GM11168 (cell line): ENCODE measurements around the gene PSMA6.
"Not testable (repeated sequence)": the region's sequence is repeated elsewhere in the genome, so short reads cannot be mapped to it uniquely, and the experiment has no call there.

Experiments
- in situ Hi-C: fragments of 300-500 bp; cut with MboI; formaldehyde crosslinking; loops from one replicate; pipeline ENCODE4 v1.12.0; 2022; ENCODE audit warnings: low sequenced_read_pairs; ENCODE audit not compliant: unreplicated experiment

The PSMA6 gene

DNA sequence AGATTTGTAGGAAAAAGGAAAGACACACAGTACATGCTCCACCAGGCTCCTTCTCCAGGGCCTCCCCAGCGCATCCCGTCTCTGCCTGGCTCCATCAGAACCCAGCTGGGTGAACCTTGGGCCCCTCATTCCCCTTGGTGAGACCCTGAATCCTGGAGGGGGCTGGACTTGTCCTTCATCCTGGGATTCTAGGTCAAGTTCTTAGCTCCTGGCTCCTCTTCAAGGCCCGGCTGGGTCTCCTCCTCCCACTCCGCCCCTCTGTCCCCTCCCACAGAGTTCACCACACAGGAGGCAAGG lies 49.2 kb downstream of the PSMA6 start:
- in situ Hi-C loops = no loop called here

DNA sequence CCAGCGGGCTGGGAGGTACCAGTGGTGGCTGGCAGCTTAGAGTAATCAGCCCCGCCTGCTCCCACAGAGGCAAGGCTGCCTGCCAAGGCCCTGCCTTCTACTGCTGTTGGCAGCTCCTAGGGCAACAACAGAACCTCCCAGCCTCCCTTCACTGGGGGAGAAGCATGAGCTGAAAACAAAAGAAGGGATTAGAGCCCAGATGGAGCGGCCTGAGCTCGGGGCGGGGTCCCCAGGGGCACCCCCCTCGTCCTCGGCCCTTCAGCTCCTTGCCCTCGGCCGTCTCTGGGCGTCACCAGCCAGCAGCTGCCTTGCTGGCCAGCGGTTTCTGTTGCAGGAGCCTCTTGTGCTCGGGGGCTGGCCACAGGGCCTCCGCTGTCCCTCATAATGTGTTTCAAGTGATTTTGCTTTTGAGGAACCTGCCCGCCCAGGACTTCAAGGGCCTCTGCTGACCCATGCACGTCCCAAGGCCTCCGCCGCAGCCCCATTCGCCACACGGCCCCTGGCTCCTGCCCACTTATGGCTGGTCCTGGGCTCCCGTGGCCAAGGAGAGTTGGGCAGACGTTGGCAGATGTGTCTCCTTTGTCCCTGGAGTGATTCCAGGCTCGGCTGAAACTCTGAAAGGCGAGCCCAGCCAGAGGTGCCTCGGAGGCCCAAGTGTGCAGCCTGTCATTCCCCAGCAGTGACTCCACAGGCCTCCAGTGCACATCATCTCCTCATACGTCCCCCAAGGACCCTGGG lies 49.7 kb downstream of the PSMA6 start:
- in situ Hi-C loops = no loop called here

DNA sequence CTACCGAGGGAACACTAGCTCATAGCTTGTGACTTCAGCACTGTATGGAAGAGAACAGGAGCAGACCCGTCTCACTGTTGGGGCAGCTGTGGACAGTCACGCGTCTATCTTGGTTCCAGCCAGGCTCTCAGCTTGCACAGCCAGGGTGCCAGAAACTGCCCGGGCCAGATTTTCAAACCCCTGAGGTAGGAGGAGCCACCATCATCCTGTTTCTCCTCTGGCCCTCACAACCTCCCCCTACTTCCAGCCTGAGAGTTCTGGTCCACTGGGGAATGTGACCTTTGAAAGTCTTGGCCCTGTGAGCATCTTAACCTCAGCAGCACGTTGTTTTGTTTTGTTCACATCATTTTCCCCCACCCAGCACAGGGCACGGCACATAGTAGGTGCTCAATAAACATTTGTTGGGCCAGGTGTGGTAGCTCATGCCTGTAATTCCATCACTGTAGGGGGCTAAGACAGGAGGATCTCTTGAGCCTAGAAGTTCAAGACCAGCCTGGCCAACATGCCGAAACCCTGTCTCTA lies 50.4 kb downstream of the PSMA6 start:
- in situ Hi-C loops = no loop called here

DNA sequence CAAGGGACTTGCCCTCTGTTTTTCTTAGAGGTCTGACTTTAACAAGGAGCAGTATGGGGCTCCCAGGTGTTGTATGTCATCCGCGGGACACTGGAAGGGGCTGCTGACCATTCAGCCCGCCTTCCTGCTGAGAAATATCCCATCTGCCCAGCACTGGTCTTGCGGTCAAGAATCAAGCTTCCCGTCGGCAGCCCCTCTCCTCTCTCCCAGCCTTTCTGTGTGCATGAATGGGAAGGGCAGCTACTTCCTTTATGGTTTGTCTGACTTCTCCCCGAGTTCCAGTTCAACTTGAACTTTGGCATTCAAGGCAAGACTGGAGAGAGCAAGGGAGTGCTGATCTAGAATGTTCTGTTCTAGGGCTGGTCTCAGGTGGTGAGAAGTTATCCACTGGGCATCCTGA lies 51.5 kb downstream of the PSMA6 start:
- in situ Hi-C loops = no loop called here

DNA sequence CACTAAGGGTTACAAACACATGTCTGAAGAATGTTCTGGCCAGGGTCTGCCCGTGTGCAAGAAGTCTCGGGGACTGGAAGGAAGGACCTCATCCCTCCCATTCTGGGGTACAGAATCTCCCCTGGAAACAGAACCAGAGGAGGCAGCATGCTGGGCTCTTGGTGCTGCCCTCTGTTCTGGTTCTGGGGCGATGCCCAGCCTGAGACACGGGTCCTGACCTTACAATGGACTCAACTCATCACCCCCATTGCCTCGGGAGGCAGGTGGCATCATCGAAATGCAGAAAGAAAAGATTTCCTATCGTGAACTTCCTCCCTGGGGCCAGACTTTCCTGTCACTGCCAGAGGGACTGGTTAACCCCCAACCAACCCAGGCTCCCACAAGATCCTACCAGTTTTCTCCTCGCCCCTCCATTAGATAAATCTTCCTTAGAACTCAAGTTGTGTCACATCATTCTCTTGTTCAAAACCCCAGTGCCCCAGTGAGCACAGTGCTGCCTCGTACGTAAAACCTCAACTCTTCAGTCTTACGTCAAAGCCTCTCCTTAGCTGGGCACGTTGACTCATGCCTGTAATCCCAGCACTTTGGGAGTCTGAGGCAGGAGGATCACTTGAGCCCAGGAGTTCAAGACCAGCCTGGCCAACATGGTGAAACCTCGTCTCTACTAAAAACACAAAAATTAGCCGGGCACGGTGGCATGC lies 52.1 kb downstream of the PSMA6 start:
- in situ Hi-C loops = no loop called here

DNA sequence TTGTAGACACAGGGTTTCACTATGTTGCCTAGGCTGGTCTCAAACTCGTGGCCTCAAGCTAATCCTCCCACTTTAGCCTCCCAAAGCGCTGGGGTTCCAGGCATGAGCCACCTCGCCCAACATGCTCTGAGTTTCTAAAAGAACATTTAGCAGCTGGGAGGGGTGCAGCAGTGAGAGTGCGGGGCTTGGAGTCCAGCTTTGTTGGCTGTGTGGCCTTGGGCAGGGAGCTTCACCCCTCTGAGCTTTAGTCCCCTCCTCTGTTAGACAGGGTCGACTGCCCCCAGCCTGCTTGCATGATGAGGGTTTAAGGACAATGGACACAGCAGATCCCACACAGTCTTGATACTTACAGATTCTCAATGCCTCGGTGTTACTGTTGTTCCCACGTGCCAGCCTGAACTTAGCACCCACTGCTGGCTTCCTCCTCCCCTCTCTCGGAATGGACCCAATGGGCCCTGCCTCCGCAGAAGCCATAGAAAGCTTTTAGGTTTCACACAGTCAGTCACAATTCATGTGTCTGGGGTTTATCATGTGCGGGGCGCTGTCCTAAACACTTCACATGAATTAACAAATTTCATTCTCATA lies 54.6 kb downstream of the PSMA6 start:
- in situ Hi-C loops = no loop called here

DNA sequence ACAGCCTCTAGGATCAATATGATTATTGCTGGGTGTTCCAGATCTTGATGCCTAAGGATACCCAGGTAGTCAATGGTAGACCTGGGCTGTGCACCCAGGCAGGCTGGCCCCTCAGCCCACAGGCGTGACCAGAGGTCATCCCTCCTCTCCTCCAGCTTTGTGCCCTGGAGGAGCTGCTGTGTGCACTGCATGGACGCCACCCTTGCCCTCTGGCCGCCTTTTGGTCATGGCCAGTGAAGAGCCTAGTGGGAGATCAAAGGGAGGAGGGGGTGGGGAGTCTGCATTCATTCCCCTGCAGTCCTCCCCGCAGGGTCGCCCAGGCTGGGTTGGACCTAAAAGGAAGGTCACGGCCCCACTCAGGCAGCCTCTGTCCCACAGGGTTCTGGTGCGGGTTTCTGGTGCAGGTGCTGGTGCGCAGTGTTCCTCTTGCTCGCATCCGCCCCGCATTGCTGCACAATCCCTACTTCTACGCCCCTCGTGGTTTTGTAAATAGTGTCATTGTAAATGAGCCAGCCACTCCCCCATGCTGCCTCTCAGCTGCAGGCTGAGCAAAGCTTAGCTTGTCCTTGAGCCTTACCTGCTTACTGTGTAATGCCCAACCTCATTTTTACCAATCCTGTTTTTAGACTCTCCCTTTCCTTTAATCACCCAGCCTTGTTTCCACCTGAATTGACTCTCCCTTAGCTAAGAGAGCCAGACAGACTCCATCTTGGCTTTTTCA lies 55.3 kb downstream of the PSMA6 start:
- in situ Hi-C loops = no loop called here

DNA sequence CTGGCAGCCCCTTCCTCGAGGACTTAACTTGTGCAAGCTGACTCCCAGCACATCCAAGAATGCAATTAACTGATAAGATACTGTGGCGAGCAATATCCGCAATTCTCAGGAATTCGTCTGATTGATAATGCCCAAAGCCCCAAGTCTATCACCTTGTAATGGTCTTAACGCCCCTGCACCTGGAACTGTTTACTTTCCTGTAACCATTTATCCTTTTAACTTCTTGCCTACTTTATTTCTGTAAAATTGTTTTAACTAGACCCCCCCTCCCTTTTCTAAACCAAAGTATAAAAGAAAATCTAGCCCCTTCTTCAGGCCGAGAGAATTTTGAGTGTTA lies 55.8 kb downstream of the PSMA6 start:
- in situ Hi-C loops = not testable (repeated sequence)

DNA sequence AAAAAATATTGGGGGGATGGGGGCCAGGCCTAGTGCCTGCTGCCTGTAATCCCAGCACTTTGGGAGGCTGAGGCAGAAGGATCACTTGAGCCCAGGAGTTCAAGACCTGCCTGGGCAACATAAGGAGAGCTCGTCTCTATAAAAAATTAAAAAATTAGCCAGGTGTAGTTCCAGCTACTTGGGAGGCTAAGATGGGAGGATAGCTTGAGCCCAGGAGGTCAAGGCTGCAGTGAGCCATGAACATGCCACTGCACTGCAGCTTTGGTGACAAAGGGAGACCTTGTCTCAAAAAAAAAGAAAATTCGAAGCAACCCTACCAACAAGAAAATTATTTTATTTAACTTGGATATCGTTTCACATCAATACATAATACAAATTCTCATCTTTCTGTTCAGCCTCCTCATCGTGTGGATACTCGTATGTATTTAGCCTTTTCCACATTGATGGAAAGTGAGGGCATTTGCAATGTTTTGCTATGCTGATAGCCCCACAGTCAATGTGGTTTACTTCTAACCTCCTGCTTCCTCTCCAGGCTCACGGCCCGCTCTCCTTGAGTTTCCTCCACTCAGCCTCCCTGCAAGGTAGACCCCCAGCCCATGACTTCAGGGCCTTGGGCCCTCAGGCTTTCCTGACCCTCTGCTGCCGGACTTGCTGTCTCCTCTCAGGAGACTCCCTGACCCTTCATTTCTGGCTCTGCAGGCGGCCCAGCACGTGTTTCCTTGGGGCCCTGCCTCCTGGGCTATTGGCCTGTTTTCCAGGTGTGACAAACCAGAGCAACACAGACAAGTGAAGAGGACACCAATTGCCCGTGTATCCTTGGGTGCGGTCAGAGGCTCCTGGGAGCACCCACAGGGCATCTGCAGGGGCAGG lies 57.5 kb downstream of the PSMA6 start:
- in situ Hi-C loops = no loop called here

DNA sequence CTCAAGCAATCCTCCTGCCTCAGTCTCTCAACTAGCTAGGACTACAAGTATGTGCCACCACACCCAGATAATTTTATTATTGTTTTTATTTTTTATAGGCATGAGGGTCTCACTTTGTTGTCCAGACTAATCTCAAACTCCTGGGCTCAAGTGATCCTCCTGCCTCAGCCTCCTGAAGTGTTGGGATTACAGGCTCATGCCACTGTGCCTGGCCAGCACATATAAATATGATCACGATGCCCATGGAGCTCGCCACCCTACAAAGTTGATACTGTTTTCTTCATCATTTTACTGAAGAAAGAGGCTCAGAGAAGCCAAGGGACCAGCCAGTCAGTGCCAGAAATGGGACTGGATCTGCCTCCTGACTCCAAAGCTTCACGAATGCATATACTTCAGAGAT lies 59.3 kb downstream of the PSMA6 start:
- in situ Hi-C loops = no loop called here

DNA sequence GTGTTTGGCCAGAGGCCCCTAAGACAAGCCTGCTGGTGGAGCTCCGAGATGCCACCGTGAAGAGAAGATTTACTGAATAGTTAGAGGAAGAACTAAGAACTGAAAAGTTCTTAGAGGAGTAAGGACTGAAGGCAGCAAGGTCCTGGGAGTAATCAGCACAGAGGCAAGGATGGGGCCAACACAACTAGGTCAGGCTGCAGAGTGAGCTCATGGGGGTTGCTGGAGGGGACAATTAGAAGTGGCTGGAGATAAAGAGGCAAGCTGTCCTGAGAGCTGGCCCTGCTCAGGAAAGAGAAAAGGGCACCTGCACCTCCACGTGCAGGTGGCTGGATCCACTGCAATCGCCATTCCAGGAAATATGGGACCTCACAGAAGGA lies 59.7 kb downstream of the PSMA6 start:
- in situ Hi-C loops = no loop called here

DNA sequence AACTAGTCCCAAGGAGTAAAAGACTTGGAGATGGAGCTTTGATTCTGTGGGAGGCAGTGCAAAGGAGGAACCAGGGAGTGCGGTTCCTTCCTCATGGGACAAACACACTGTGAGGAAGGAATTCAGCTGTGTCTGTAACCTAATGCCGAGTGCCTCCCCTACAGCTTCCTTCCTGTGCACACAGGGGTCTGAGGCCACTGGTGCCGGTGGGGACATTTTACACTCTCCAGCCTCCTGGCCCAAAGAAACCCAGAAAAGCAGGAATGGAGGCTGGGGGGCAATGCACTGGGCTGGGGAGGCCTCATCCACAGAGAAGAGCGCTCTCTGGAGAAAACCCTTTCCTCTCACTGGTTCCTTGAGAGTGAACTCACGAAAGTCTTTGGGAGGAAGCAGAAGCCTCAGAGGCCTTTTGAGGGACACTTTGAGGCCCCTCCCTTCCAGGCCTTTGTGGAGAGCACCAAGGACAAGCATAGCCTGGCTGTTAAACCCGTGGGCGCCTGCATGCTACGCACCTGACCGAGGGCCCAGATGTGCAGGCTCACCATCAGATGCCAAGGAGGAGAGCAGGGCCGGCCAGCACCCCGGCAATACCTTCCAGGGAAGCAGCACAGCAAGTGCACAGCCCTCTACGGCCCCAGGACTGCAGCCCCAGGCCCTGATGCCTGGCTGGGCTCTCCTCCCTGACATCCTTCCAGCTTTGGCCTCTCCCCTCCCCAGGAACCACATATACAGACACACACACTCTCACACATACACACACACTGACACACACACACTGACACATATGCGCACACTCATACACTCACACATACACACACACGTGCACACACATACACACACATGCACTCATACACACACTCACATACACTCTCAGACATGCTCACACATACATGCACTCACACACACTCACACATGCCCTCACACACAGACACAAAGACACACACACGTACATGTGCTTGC lies 60.4 kb downstream of the PSMA6 start:
- in situ Hi-C loops = no loop called here

DNA sequence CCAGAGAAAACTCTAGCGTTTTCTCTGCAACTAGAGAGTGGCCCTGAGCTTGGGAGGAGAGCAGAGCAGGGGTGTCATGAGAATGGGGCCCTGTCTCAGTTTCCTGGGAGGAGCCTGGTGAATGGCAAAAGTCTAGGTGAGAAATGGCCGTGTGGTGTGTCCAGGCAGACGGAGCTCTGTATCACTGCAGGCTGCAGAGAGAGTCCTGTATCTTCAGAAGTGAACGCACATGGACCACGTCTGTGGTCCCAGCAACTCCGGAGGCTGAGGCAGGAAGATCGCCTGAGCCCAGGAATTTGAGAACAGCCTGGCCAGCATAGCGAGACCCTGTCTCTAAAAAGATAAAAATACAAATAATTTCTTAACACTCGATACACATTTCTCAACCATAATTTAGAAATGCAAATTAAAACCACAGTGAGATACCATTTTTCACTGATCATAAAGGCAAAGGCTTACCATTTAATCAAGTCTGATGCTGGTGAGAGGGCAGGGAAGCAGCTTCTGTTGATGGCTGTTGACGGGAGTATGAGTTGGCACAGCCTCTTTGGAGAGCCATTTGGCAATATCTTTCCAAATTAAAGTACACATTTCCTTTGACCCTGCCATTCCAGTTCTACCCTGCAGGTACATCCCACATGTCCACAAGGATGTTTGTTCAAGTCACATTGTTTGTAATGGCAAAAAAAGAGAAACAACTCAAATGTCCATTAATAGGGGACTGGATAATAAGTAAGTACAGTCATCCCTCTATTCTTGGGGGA lies 61.4 kb downstream of the PSMA6 start:
- in situ Hi-C loops = no loop called here

DNA sequence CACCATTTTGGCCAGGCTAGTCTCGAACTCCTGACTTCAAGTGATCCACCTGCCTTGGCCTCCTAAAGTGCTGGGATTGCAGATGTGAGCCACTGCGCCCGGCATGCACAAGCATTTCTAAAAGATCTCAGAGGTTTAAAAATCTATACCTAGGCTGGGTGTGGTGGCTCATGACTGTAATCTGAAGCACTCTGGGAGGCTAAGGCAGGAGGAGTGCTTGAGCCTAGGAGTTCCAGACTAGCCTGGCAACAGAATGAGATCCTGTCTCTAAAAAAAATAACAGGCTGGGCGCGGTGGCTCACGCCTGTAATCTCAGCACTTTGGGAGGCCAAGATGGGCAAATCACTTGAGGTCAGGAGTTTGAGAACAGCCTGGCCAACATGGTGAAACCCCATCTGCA lies 63.1 kb downstream of the PSMA6 start:
- in situ Hi-C loops = not testable (repeated sequence)

DNA sequence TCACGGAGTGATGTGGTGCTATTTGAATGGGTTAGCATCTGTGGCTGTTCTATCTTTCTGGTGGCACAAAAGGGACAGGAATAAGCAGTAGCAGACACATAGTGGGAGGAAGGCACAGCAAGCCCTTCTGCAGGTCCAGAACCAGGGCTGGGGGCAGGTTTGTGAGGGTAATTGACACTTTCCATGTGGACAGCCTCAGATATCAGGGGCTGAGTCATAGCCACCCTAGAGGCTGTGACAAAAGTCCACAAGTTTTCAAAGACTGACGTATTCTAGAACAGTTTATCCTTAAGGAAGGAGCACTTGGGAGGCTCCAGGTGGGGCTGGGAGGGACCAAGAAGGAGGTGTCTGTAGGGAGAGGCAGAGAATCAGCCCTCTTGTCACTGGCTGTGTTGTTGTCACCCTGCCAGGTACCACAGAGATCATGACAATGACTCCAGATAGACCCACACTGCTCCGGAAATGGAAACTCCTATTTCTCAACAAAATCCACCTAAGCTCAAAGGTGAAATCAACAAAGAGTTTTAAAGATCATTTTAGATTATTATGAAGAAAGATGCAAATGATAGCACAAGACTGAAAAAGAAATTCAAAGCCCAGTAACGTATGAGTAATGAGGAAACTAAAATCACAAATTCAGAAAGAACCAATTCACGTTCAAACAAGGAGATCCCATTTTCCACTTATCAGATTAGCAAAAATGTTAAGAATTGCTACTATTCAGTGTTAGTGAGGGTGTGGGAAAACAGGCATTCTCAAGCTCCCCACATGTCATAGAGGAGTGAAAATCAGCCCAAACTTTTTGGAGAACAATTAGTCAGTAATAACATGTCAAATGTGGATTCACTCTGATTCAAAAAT lies 64.0 kb downstream of the PSMA6 start:
- in situ Hi-C loops = no loop called here

DNA sequence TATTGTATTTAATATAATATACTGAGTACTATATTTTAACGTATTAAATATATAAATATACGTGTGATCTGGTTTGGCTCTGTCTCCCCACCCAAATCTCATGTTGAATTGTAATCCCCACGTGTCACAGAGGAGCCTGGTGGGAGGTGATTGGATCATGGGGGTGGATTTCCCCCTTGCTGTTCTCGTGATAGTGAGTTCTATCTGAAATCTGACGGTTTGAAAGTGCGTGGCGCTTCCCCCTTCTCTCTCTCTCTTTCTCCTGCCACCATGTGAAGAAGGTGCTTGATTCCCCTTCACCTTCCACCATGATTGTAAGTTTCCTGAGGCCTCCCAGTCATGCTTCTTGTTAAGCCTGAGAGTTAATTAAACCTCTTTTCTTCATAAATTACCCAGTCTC lies 67.5 kb downstream of the PSMA6 start:
- in situ Hi-C loops = not testable (repeated sequence)

DNA sequence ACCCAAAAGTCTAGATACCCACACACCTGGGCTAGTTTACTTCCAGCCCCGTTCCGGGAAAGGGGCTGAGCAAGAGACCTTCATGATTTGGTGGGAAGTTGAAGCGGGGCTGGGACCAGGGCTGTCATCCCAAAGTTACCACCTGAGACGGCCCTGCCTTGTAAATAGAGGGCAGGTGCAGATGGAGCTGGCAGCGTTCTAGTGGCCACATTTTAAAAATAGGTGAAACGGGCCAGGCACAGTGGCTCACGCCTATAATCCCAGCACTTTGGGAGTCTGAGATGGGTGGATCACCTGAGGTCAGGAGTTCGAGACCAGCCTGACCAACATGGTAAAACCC lies 68.9 kb downstream of the PSMA6 start:
- in situ Hi-C loops = no loop called here

DNA sequence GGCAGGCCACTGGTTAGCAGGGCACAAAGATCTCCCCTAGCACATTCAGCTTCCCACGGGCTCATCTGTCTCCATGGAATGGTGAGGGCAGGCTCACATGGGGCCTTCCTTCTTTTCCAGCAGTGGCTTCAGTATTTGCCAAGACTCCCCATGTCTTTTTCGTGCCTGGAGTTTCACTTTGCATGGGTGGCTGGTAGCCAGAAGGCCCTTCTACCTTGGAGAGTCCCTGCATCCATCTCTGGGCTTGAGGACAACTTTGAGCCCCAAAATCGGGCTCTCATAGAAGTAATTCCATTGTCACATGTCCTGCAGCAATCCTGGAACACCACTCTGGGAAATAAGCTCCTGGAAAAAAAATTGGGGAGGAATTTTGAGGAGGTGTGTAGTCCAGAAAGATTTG lies 70.3 kb downstream of the PSMA6 start:
- in situ Hi-C loops = no loop called here
